SK-N-SH (cell line): ENCODE results near the gene DUSP6. TPM values are rescaled to one million over a fixed set of nuclear protein-coding genes. Genes with fewer than 3 reads are reported as not detected.

ENCODE experiments used
- CTCF ChIA-PET: fragments of 300-600, 350-600 bp; formaldehyde crosslinking; extraction: SDS; loops from one replicate; lab custom pipeline; 2021; lab: Yijun Ruan, JAX
- POLR2A ChIA-PET: fragments of 350-600 bp; sonication (Branson Sonifier 250); formaldehyde crosslinking; extraction: SDS; loops from one replicate; lab custom pipeline; 2020; ENCODE audit warnings: antibody characterized with exemption, inconsistent platforms; lab: Yijun Ruan, JAX
- DNase-seq: peaks from one replicate; pipeline ENCODE4 v3.0.0; 2012
- H2AFZ ChIP-seq: fragments of 200-600 bp; sonication (generic); 2 replicates; pipeline ENCODE4 v1.8.1; 2016; ENCODE audit warnings: antibody characterized with exemption, mild to moderate bottlenecking, low read depth
- H3F3A ChIP-seq: fragments of 200-600 bp; sonication (generic); replicated peaks from 2 replicates; pipeline ENCODE3; 2016; ENCODE audit warnings: antibody characterized with exemption, mild to moderate bottlenecking; ENCODE audit not compliant: insufficient read depth
- H3K27ac ChIP-seq, 2 experiments: fragments of 200-500 bp in 1 of 2; fragments of 200-600 bp in 1 of 2; sonication (Bioruptor generic) in 1 of 2; sonication (generic), shearing (Covaris generic) in 1 of 2; 2 replicates each; pipeline versions ENCODE4 v1.5.1 to v1.6.1; 2014 to 2016; ENCODE audit warnings: low read depth in 2 of 2, inconsistent platforms in 1 of 2, low read length in 1 of 2, mild to moderate bottlenecking in 1 of 2, mixed read lengths in 1 of 2
- H3K27me3 ChIP-seq: fragments of 200-600 bp; sonication (generic), shearing (Covaris generic); 2 replicates; pipeline ENCODE4 v1.6.1; 2016; ENCODE audit warnings: mixed run types; ENCODE audit not compliant: insufficient read depth
- H3K36me3 ChIP-seq, 2 experiments: fragments of 200-500 bp in 1 of 2; fragments of 200-600 bp in 1 of 2; sonication (Bioruptor generic) in 1 of 2; sonication (generic) in 1 of 2; replicated peaks in 1 of 2; 2 replicates each; pipeline versions ENCODE3 to v1.5.1; 2014 to 2016; ENCODE audit warnings: low read length in 1 of 2, mild to moderate bottlenecking in 1 of 2; ENCODE audit not compliant: insufficient read depth in 2 of 2, control insufficient read depth in 1 of 2
- H3K4me1 ChIP-seq, 2 experiments: fragments of 200-500 bp in 1 of 2; fragments of 200-600 bp in 1 of 2; sonication (Bioruptor generic) in 1 of 2; sonication (generic), shearing (Covaris generic) in 1 of 2; 2 replicates each; pipeline versions ENCODE4 v1.5.1 to v1.6.1; 2014 to 2016; ENCODE audit warnings: low read depth in 1 of 2, low read length in 1 of 2, mixed run types in 1 of 2; ENCODE audit not compliant: insufficient read depth in 2 of 2, control insufficient read depth in 1 of 2
- H3K4me2 ChIP-seq: fragments of 200-600 bp; sonication (generic), shearing (Covaris generic); 2 replicates; pipeline ENCODE4 v1.6.1; 2017; ENCODE audit warnings: mixed run types
- H3K4me3 ChIP-seq, 2 experiments: fragments of 200-500 bp in 1 of 2; fragments of 200-600 bp in 1 of 2; sonication (Bioruptor generic) in 1 of 2; sonication (generic), shearing (Covaris generic) in 1 of 2; 2 replicates each; pipeline versions ENCODE4 v1.5.1 to v1.8.1; 2014 to 2016; ENCODE audit warnings: low read depth in 2 of 2, inconsistent platforms in 1 of 2, low read length in 1 of 2, mild to moderate bottlenecking in 1 of 2, mixed read lengths in 1 of 2, moderate library complexity in 1 of 2
- H3K79me2 ChIP-seq: fragments of 200-600 bp; sonication (generic); 2 replicates; pipeline ENCODE4 v1.8.1; 2017; ENCODE audit warnings: mild to moderate bottlenecking; ENCODE audit not compliant: insufficient read depth
- H3K9ac ChIP-seq: fragments of 200-600 bp; sonication (generic); 2 replicates; pipeline ENCODE4 v1.6.1; 2017; ENCODE audit warnings: mixed run types
- H3K9me2 ChIP-seq: fragments of 200-600 bp; sonication (generic); 2 replicates; pipeline ENCODE4 v1.6.1; 2017; ENCODE audit warnings: mixed run types
- H3K9me3 ChIP-seq: fragments of 200-600 bp; sonication (generic); 2 replicates; pipeline ENCODE4 v1.6.1; 2017; ENCODE audit warnings: mixed run types, mild to moderate bottlenecking, moderate library complexity
- H4K20me1 ChIP-seq: fragments of 200-600 bp; sonication (generic); 2 replicates; pipeline ENCODE4 v1.6.1; 2017; ENCODE audit warnings: mild to moderate bottlenecking, mixed run types; ENCODE audit not compliant: insufficient read depth
- CTCF ChIP-seq: fragments of 200-600 bp; sonication (generic); IDR thresholded peaks from 2 replicates; pipeline ENCODE4 v1.6.1; 2017; ENCODE audit warnings: antibody characterized with exemption, mild to moderate bottlenecking, moderate library complexity
- ELF1 ChIP-seq: IDR thresholded peaks from 2 replicates; pipeline ENCODE4 v1.4.0; 2012
- EP300 ChIP-seq, 2 experiments: IDR thresholded peaks; 2 replicates each; pipeline versions ENCODE4 v1.4.0 to v1.6.1; 2012; ENCODE audit warnings: borderline replicate concordance in 1 of 2, low read depth in 1 of 2, low read length in 1 of 2
- FOSL2 ChIP-seq: IDR thresholded peaks from 2 replicates; pipeline ENCODE4 v1.4.0; 2012; ENCODE audit warnings: low read depth, mild to moderate bottlenecking, moderate library complexity, borderline replicate concordance
- FOXJ3 ChIP-seq: sonication (generic); formaldehyde crosslinking; IDR thresholded peaks from 2 replicates; pipeline ENCODE4 v1.5.1; 2020; ENCODE audit warnings: mild to moderate bottlenecking, missing genetic modification reagents
- FOXM1 ChIP-seq: IDR thresholded peaks from 2 replicates; pipeline ENCODE4 v1.4.0; 2012; ENCODE audit warnings: low read depth, mild to moderate bottlenecking
- GATA2 ChIP-seq: sonication (generic); formaldehyde crosslinking; IDR thresholded peaks from 2 replicates; pipeline ENCODE4 v1.5.0; 2020; ENCODE audit warnings: mild to moderate bottlenecking, missing genetic modification reagents
- IRF3 ChIP-seq: fragments of 150-350 bp; IDR thresholded peaks from 2 replicates; pipeline ENCODE4 v1.6.1; 2016; ENCODE audit warnings: mild to moderate bottlenecking, low read depth, low read length
- MAX ChIP-seq: IDR thresholded peaks from 2 replicates; pipeline ENCODE4 v1.4.0; 2012; ENCODE audit warnings: low read depth
- NFIC ChIP-seq: IDR thresholded peaks from 2 replicates; pipeline ENCODE4 v1.4.0; 2012; ENCODE audit warnings: borderline replicate concordance
- RAD21 ChIP-seq: IDR thresholded peaks from 2 replicates; pipeline ENCODE4 v1.6.1; 2012; ENCODE audit warnings: mild to moderate bottlenecking, low read length
- REST ChIP-seq: IDR thresholded peaks from 2 replicates; pipeline ENCODE4 v1.6.1; 2012; ENCODE audit warnings: mild to moderate bottlenecking, low read depth, low read length, moderate library complexity
- RFX5 ChIP-seq: IDR thresholded peaks from 2 replicates; pipeline ENCODE4 v1.6.1; 2012; ENCODE audit warnings: mild to moderate bottlenecking, improper control_type of control experiment, low read length
- RXRA ChIP-seq: IDR thresholded peaks from 2 replicates; pipeline ENCODE4 v1.4.0; 2012; ENCODE audit warnings: low read depth, mild to moderate bottlenecking, borderline replicate concordance
- SIN3A ChIP-seq: IDR thresholded peaks from 2 replicates; pipeline ENCODE4 v1.6.1; 2012; ENCODE audit warnings: low read depth, mild to moderate bottlenecking, low read length, moderate library complexity, borderline replicate concordance
- TEAD4 ChIP-seq: IDR thresholded peaks from 2 replicates; pipeline ENCODE4 v1.4.0; 2012; ENCODE audit warnings: mild to moderate bottlenecking, borderline replicate concordance; ENCODE audit not compliant: insufficient read depth
- USF1 ChIP-seq: IDR thresholded peaks from 2 replicates; pipeline ENCODE4 v1.4.0; 2012; ENCODE audit warnings: low read depth, borderline replicate concordance
- USF2 ChIP-seq: fragments of 150-350 bp; IDR thresholded peaks from 2 replicates; pipeline ENCODE4 v1.6.1; 2017; ENCODE audit warnings: antibody characterized with exemption, low read length, low read depth, borderline replicate concordance
- YY1 ChIP-seq: IDR thresholded peaks from 2 replicates; pipeline ENCODE4 v1.4.0; 2012; ENCODE audit warnings: low read depth, mild to moderate bottlenecking
- WGBS: methylation state at CpG from one replicate; pipeline ENCODE4 v1.1.6; 2017; ENCODE audit warnings: low lambda C conversion rate; 5-methylcytosine and 5-hydroxymethylcytosine counted together
- polyA plus RNA-seq, 3 experiments: library from polyadenylated mRNA; depleted of rRNA; stranded (reverse); fragments of >200 nt; gene quantifications; 2 replicates each; pipeline ENCODE4 v1.2.3, GENCODE V29; 2012

DUSP6 gene
- polyA plus RNA-seq, 1 of the 3 experiments (the other 2 are of a cell fraction), result 71.4 TPM

- TF ChIP-seq FOXJ3 (CRISPR knock-in tag) (no peak), RFX5 (no peak)
Observed at GRCh38 chr12:89353823-89354611, 1.7 kb upstream of the DUSP6 start (continued).

GRCh38 chr12:89353188-89353822 is 1.0 kb upstream of the DUSP6 start:
- DNase-seq, result peak; percentile 94
- Histone ChIP-seq H3K27me3 (no peaks in the 10 kb centered on the region), H3K27ac (peak overlapping the region; percentile 98 to 100), H3K9ac (peak overlapping the region; percentile 97), H3K4me1 (peaks cover 21 to 39% of the 10 kb centered on the region in 2 experiments; a peak in 3 of 4 replicates), H4K20me1 (peaks cover 37% of the 10 kb centered on the region), H3F3A (peaks cover 11% of the 10 kb centered on the region), H2AFZ (no peak overlapping the region), H3K9me2 (no peaks in the 10 kb centered on the region), H3K4me2 (peak overlapping the region; percentile 93), H3K4me3 (peak overlapping the region; percentile 76 to 79), H3K9me3 (no peaks in the 10 kb centered on the region), H3K36me3 (peaks cover 20 to 25% of the 10 kb centered on the region in 2 experiments), H3K79me2 (peaks cover 79% of the 10 kb centered on the region)
- POLR2A ChIA-PET, result interaction anchor here (1.1 to 2.5 kb wide), 8 partner anchors 16 to 334 kb away, joined by 3 to 11 read pairs (median 6); no protein-coding TSS in a partner anchor
- CTCF ChIA-PET, result interaction anchor here (0.7 to 2.7 kb wide), 8 partner anchors 8 to 336 kb away, joined by 3 to 12 read pairs (median 5); no protein-coding TSS in a partner anchor
- 2% methylated on average over 9 of the region's 49 CpGs for WGBS
- no peak for TF ChIP-seq CTCF
- TF ChIP-seq ELF1, result no peak
- TF ChIP-seq YY1, result peak; percentile 7; the same call in 1 of the 2 replicates
- TF ChIP-seq FOXJ3 (CRISPR knock-in tag), result no peak
- no peak; the same call in 1 of the 2 replicates for TF ChIP-seq SIN3A
- TF ChIP-seq GATA2, result 0 out of 2 replicates have a peak, but pooled peaks have one; percentile 21
- 0 out of 2 replicates have a peak, but pooled peaks have one; percentile 2 for TF ChIP-seq REST
- no peak for TF ChIP-seq FOSL2
- no peak for TF ChIP-seq RAD21
- 0 out of 2 replicates have a peak, but pooled peaks have one; percentile 25 for TF ChIP-seq RXRA
- TF ChIP-seq MAX, result no peak; the same call in 1 of the 2 replicates
- TF ChIP-seq FOXM1, result no peak
- no peak for TF ChIP-seq USF1
- peak in 1 of 2 experiments; percentile 36; a peak in 1 of 4 replicates for TF ChIP-seq EP300 (IDR thresholded peaks at IDR 0.05; ENCODE audit: borderline replicate concordance in 1 of 2, low read depth in 1 of 2, low read length in 1 of 2)
- TF ChIP-seq NFIC, result 0 out of 2 replicates have a peak, but pooled peaks have one; percentile 18
- TF ChIP-seq IRF3, result no peak
- TF ChIP-seq TEAD4, result no peak
- TF ChIP-seq USF2, result no peak; the same call in 1 of the 2 replicates
- TF ChIP-seq RFX5, result no peak
